MCF 10A (cell line): ENCODE measurements around the gene SLC22A23. TPM values are rescaled to one million over a fixed set of nuclear protein-coding genes. Genes with fewer than 3 reads are reported as not detected.

ENCODE experiments used
- BruUV-seq: library from RNA; stranded (reverse); fragments of 400-500 nt; replicated peaks from 2 replicates; lab custom pipeline; 2021; lab: Mats Ljungman, UMichigan
- CTCF ChIA-PET: fragments of 300-600 bp; sonication (Branson Sonifier 250); formaldehyde crosslinking; extraction: SDS; loops from one replicate; lab custom pipeline; 2021; ENCODE audit warnings: antibody characterized with exemption, inconsistent platforms; lab: Yijun Ruan, JAX
- POLR2A ChIA-PET: fragments of 300-600, 350-650 bp; sonication (Branson Sonifier 250); formaldehyde crosslinking; extraction: SDS; loops from one replicate; lab custom pipeline; 2020; ENCODE audit warnings: antibody characterized with exemption, inconsistent platforms; lab: Yijun Ruan, JAX
- DNase-seq: peaks from one replicate; pipeline ENCODE4 v3.0.0-alpha.2; 2018; ENCODE audit not compliant: unreplicated experiment
- H3K27ac Mint-ChIP-seq: one replicate; pipeline ENCODE4 v1.8.0; 2022; ENCODE audit warnings: mild to moderate bottlenecking, low read depth, mixed read lengths; ENCODE audit not compliant: unreplicated experiment
- H3K27me3 Mint-ChIP-seq: one replicate; pipeline ENCODE4 v1.8.0; 2022; ENCODE audit warnings: mixed read lengths; ENCODE audit not compliant: insufficient read depth, unreplicated experiment
- H3K36me3 Mint-ChIP-seq: one replicate; pipeline ENCODE4 v1.8.0; 2022; ENCODE audit warnings: mild to moderate bottlenecking, moderate library complexity, mixed read lengths; ENCODE audit not compliant: insufficient read depth, unreplicated experiment
- H3K4me1 Mint-ChIP-seq: one replicate; pipeline ENCODE4 v1.8.0; 2022; ENCODE audit warnings: mixed read lengths; ENCODE audit not compliant: insufficient read depth, unreplicated experiment
- H3K4me3 Mint-ChIP-seq: one replicate; pipeline ENCODE4 v1.8.0; 2022; ENCODE audit warnings: mild to moderate bottlenecking, moderate library complexity, mixed read lengths; ENCODE audit not compliant: unreplicated experiment
- H3K9me3 Mint-ChIP-seq: one replicate; pipeline ENCODE4 v1.8.0; 2022; ENCODE audit warnings: mixed read lengths; ENCODE audit not compliant: unreplicated experiment
- CTCF ChIP-seq: fragments of 200-600 bp; IDR thresholded peaks from one replicate; pipeline ENCODE4 v1.8.0; 2022; ENCODE audit warnings: antibody characterized with exemption, mild to moderate bottlenecking; ENCODE audit not compliant: unreplicated experiment
- intact Hi-C: fragments of 100-400 bp; cut with micrococcal nuclease; formaldehyde crosslinking; loops from 2 replicates; pipeline ENCODE4 v1.14.1; 2022
- total RNA-seq: library from RNA; stranded (reverse); gene quantifications from 2 replicates; pipeline ENCODE4 v1.2.3, GENCODE V29; 2022

SLC22A23 gene
- total RNA-seq, 1 experiment from 2014 or later: 11.9 TPM

- Mint-ChIP-seq H3K9me3 (peaks cover 12% of the 10 kb centered on the region), H3K4me3 (no peak overlapping the region), H3K27me3 (peaks cover 16% of the 10 kb centered on the region), H3K4me1 (no peaks in the 10 kb centered on the region), H3K27ac (no peak overlapping the region), H3K36me3 (no peaks in the 10 kb centered on the region)
- TF ChIP-seq CTCF: no peak
- intact Hi-C loops: no loop called here
- no TSS peak for BruUV-seq
- DNase-seq: no peak
- POLR2A ChIA-PET: interaction anchor here (0.7 to 1.1 kb wide), 2 partner anchors 9 to 11 kb away, joined by 3 to 4 read pairs; no protein-coding TSS in a partner anchor
- CTCF ChIA-PET: interaction anchor here (1.0 to 1.3 kb wide), 2 partner anchors 12 to 248 kb away, joined by 3 to 5 read pairs; no protein-coding TSS in a partner anchor
Observed at GRCh38 chr6:3483675-3484074, 26.8 kb upstream of the SLC22A23 start.

GRCh38 chr6:3482869-3483268 is 26.0 kb upstream of the SLC22A23 start:
- H3K27me3 Mint-ChIP-seq: peaks cover 10% of the 10 kb centered on the region
- no peak overlapping the region for H3K4me3 Mint-ChIP-seq
- CTCF ChIA-PET: interaction anchor here (0.6 kb wide), 1 partner anchor 18 kb away, joined by 5 read pairs; no protein-coding TSS in a partner anchor
- intact Hi-C loops: no loop called here
- BruUV-seq: no TSS peak
- DNase-seq: no peak
- no peaks in the 10 kb centered on the region for H3K4me1 Mint-ChIP-seq
- no peak for TF ChIP-seq CTCF
- peaks cover 12% of the 10 kb centered on the region for H3K9me3 Mint-ChIP-seq
- H3K27ac Mint-ChIP-seq: no peak overlapping the region
- no peaks in the 10 kb centered on the region for H3K36me3 Mint-ChIP-seq
- POLR2A ChIA-PET: no interaction called here

- H3K27me3 Mint-ChIP-seq: no peaks in the 10 kb centered on the region
Observed at GRCh38 chr6:3481640-3482039, 24.8 kb upstream of the SLC22A23 start.

GRCh38 chr6:3480009-3480408 is 23.2 kb upstream of the SLC22A23 start:
- BruUV-seq: no TSS peak
- ChIA-PET CTCF (no interaction called here), POLR2A (no interaction called here)
- H3K27me3 Mint-ChIP-seq: no peaks in the 10 kb centered on the region
- TF ChIP-seq CTCF: no peak
- H3K36me3 Mint-ChIP-seq: no peaks in the 10 kb centered on the region
- peaks cover 12% of the 10 kb centered on the region for H3K9me3 Mint-ChIP-seq
- no peak overlapping the region for H3K4me3 Mint-ChIP-seq
- no peaks in the 10 kb centered on the region for H3K4me1 Mint-ChIP-seq
- DNase-seq: no peak
- intact Hi-C loops: no loop called here
- H3K27ac Mint-ChIP-seq: no peak overlapping the region

More at GRCh38 chr6:3481640-3482039, 24.8 kb upstream of the SLC22A23 start:
- DNase-seq: no peak
- no peak for TF ChIP-seq CTCF
- peaks cover 12% of the 10 kb centered on the region for H3K9me3 Mint-ChIP-seq
- ChIA-PET CTCF (no interaction called here), POLR2A (no interaction called here)
- no peak overlapping the region for H3K27ac Mint-ChIP-seq
- no peak overlapping the region for H3K4me3 Mint-ChIP-seq
- BruUV-seq: no TSS peak
- no peaks in the 10 kb centered on the region for H3K4me1 Mint-ChIP-seq
- H3K36me3 Mint-ChIP-seq: no peaks in the 10 kb centered on the region
- intact Hi-C loops: no loop called here
